ENCODE measurements around the gene CAPNS1. TPM values are rescaled to one million over a fixed set of nuclear protein-coding genes. Genes with fewer than 3 reads are reported as not detected.

The CAPNS1 gene
- total and polyA plus RNA-seq, 9 of the 15 experiments (the other 6 are each of a cell fraction or from before 2014, with no cell fraction given): 77.9 to 576 (median 258) TPM

DNA sequence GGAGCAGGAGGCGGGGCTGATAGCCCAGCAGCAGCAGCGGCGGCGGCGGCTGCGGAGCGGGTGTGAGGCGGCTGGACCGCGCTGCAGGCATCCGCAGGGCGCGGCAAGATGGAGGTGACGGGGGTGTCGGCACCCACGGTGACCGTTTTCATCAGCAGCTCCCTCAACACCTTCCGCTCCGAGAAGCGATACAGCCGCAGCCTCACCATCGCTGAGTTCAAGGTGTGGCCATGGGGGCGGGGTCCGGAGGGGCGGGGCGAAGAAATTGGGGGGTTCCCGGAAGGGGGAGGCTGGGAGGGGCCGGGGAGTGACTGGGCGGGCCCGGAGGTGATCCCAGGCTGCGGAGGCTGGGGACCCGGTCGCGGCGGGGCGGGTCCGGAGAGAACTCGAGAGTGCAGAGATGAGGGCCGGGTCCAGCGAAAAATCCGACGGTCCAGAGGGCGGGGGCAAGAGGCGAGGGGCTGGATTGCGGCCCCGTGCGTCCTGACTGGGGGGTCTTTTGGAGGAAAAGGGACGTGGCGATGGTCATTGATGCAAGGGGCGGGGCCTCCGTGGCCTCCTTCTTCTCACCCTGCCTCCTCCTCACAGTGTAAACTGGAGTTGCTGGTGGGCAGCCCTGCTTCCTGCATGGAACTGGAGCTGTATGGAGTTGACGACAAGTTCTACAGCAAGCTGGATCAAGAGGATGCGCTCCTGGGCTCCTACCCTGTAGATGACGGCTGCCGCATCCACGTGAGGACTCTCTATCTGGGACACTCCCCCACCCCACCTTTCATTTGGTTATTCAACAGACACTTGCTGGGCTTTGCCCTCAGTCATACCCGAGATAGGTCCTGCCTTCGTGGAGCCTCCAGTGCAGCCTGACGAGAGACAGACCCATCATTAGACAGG lies 24.2 kb upstream of the CAPNS1 start, which contains the start of gene TBCB (continued):
- TF ChIP-seq, protein P1, sequence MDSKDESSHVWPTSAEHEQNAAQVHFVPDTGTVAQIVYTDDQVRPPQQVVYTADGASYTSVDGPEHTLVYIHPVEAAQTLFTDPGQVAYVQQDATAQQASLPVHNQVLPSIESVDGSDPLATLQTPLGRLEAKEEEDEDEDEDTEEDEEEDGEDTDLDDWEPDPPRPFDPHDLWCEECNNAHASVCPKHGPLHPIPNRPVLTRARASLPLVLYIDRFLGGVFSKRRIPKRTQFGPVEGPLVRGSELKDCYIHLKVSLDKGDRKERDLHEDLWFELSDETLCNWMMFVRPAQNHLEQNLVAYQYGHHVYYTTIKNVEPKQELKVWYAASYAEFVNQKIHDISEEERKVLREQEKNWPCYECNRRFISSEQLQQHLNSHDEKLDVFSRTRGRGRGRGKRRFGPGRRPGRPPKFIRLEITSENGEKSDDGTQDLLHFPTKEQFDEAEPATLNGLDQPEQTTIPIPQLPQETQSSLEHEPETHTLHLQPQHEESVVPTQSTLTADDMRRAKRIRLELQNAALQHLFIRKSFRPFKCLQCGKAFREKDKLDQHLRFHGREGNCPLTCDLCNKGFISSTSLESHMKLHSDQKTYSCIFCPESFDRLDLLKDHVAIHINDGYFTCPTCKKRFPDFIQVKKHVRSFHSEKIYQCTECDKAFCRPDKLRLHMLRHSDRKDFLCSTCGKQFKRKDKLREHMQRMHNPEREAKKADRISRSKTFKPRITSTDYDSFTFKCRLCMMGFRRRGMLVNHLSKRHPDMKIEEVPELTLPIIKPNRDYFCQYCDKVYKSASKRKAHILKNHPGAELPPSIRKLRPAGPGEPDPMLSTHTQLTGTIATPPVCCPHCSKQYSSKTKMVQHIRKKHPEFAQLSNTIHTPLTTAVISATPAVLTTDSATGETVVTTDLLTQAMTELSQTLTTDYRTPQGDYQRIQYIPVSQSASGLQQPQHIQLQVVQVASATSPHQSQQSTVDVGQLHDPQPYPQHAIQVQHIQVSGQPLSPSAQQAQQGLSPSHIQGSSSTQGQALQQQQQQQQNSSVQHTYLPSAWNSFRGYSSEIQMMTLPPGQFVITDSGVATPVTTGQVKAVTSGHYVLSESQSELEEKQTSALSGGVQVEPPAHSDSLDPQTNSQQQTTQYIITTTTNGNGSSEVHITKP (IDR thresholded peaks at IDR 0.05; ENCODE audit: partially characterized antibody): peak; percentile 37
- TF ChIP-seq ESRRB (CRISPR knock-in tag; IDR thresholded peaks at IDR 0.05; ENCODE audit: borderline replicate concordance) (no peak), ETV5 (CRISPR knock-in tag; IDR thresholded peaks at IDR 0.05; ENCODE audit: low read depth) (peak; percentile 49; the same call in 1 of the 2 replicates), CCNT2 (IDR thresholded peaks at IDR 0.05; ENCODE audit: borderline replicate concordance, extremely low read depth, insufficient read length, low read depth, low read length) (peak; percentile 4), POLR2B (IDR thresholded peaks at IDR 0.05; ENCODE audit: low read depth, partially characterized antibody) (no peak), RBM22 (IDR thresholded peaks at IDR 0.05; ENCODE audit: low read depth, low read length, poor library complexity, severe bottlenecking) (no peak), ZNF644 (tag; IDR thresholded peaks at IDR 0.05; ENCODE audit: low read depth) (no peak), FOXA1 (IDR thresholded peaks at IDR 0.05; ENCODE audit: borderline replicate concordance) (no peak), ZNF197 (CRISPR knock-in tag; IDR thresholded peaks at IDR 0.05; ENCODE audit: low read depth) (no peak), CTBP1 (IDR thresholded peaks at IDR 0.05; ENCODE audit: borderline replicate concordance) (peak; percentile 68), ZNF165 (CRISPR knock-in tag; IDR thresholded peaks at IDR 0.05; ENCODE audit: borderline replicate concordance) (no peak), MCM2 (IDR thresholded peaks at IDR 0.05; ENCODE audit: low read depth) (no peak)
- TF ChIP-seq, protein P2, sequence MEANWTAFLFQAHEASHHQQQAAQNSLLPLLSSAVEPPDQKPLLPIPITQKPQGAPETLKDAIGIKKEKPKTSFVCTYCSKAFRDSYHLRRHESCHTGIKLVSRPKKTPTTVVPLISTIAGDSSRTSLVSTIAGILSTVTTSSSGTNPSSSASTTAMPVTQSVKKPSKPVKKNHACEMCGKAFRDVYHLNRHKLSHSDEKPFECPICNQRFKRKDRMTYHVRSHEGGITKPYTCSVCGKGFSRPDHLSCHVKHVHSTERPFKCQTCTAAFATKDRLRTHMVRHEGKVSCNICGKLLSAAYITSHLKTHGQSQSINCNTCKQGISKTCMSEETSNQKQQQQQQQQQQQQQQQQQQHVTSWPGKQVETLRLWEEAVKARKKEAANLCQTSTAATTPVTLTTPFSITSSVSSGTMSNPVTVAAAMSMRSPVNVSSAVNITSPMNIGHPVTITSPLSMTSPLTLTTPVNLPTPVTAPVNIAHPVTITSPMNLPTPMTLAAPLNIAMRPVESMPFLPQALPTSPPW (CRISPR knock-in tag; IDR thresholded peaks at IDR 0.05): peak; percentile 93
- TF ChIP-seq, protein P3, sequence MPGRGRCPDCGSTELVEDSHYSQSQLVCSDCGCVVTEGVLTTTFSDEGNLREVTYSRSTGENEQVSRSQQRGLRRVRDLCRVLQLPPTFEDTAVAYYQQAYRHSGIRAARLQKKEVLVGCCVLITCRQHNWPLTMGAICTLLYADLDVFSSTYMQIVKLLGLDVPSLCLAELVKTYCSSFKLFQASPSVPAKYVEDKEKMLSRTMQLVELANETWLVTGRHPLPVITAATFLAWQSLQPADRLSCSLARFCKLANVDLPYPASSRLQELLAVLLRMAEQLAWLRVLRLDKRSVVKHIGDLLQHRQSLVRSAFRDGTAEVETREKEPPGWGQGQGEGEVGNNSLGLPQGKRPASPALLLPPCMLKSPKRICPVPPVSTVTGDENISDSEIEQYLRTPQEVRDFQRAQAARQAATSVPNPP (IDR thresholded peaks at IDR 0.05; ENCODE audit: borderline replicate concordance, insufficient read depth, insufficient read length): no peak

All from K562 (cell line).